ENCODE measurements around the gene ZMAT5. TPM values are rescaled to one million over a fixed set of nuclear protein-coding genes. Genes with fewer than 3 reads are reported as not detected.

ZMAT5 gene
- total RNA-seq, 1 experiment from 2014 or later, result 13.4 TPM

GRCh38 chr22:29803190-29803589 lies 36.4 kb upstream of the ZMAT5 start:
- Mint-ChIP-seq H3K27me3 (ENCODE audit: low read depth) (no peaks in the 10 kb centered on the region), H3K27ac (no peak overlapping the region), H3K4me1 (no peaks in the 10 kb centered on the region), H3K36me3 (peaks cover 30% of the 10 kb centered on the region), H3K9me3 (no peaks in the 10 kb centered on the region), H3K4me3 (no peak overlapping the region)
- ATAC-seq (no peak), DNase-seq (ENCODE audit: low spot score) (no peak)
- TF ChIP-seq FOXK1 (CRISPR knock-in tag; IDR thresholded peaks at IDR 0.05), result no peak
- TF ChIP-seq ZBTB43 (CRISPR knock-in tag; IDR thresholded peaks at IDR 0.05), result no peak
- ChIA-PET POLR2A (no interaction called here), CTCF (interaction anchor here (2.4 kb wide), 1 partner anchor 202 kb away, joined by 9 read pairs; no protein-coding TSS in a partner anchor)

GRCh38 chr22:29801796-29802195 lies 35.0 kb upstream of the ZMAT5 start:
- ATAC-seq (no peak), DNase-seq (ENCODE audit: low spot score) (no peak)
- H3K27ac Mint-ChIP-seq, result no peak overlapping the region
- TF ChIP-seq PREB (CRISPR knock-in tag; IDR thresholded peaks at IDR 0.05; ENCODE audit: borderline replicate concordance) (no peak), CBFB (CRISPR knock-in tag; IDR thresholded peaks at IDR 0.05; ENCODE audit: low read depth) (no peak), TCF7 (CRISPR knock-in tag; IDR thresholded peaks at IDR 0.05; ENCODE audit: low read depth) (no peak), GABPB1 (CRISPR knock-in tag; IDR thresholded peaks at IDR 0.05) (no peak), TEAD4 (CRISPR knock-in tag; IDR thresholded peaks at IDR 0.05) (no peak), ZMAT4 (CRISPR knock-in tag; IDR thresholded peaks at IDR 0.05) (no peak), SMAD4 (CRISPR knock-in tag; IDR thresholded peaks at IDR 0.05) (no peak)
- no peaks in the 10 kb centered on the region for H3K4me1 Mint-ChIP-seq
- ChIA-PET POLR2A (no interaction called here), CTCF (interaction anchor here (0.7 to 2.4 kb wide), 2 partner anchors 203 kb away, joined by 4 to 9 read pairs; no protein-coding TSS in a partner anchor)
- H3K27me3 Mint-ChIP-seq (ENCODE audit: low read depth), result no peaks in the 10 kb centered on the region
- H3K36me3 Mint-ChIP-seq, result peaks cover 27% of the 10 kb centered on the region
- no peaks in the 10 kb centered on the region for H3K9me3 Mint-ChIP-seq
- H3K4me3 Mint-ChIP-seq, result no peak overlapping the region

GRCh38 chr22:29801153-29801552 lies 34.3 kb upstream of the ZMAT5 start:
- H3K27ac Mint-ChIP-seq, result peak overlapping the region; percentile 12; the same call in 1 of the 2 replicates
- H3K36me3 Mint-ChIP-seq, result peaks cover 22% of the 10 kb centered on the region
- ChIA-PET POLR2A (no interaction called here), CTCF (interaction anchor here (0.7 kb wide), 1 partner anchor 204 kb away, joined by 4 read pairs; no protein-coding TSS in a partner anchor)
- H3K27me3 Mint-ChIP-seq (ENCODE audit: low read depth), result no peaks in the 10 kb centered on the region
- no peak for DNase-seq (ENCODE audit: low spot score)
- 0 out of 2 replicates have a peak, but pooled peaks have one; percentile 18 for ATAC-seq
- no peaks in the 10 kb centered on the region for H3K4me1 Mint-ChIP-seq
- H3K4me3 Mint-ChIP-seq, result no peak overlapping the region
- no peaks in the 10 kb centered on the region for H3K9me3 Mint-ChIP-seq
- TF ChIP-seq HMGA2 (CRISPR knock-in tag; IDR thresholded peaks at IDR 0.05), result no peak
- TF ChIP-seq NR2C2 (CRISPR knock-in tag; IDR thresholded peaks at IDR 0.05), result no peak
- TF ChIP-seq E2F5 (CRISPR knock-in tag; IDR thresholded peaks at IDR 0.05), result no peak
- no peak for TF ChIP-seq E2F4 (CRISPR knock-in tag; IDR thresholded peaks at IDR 0.05; ENCODE audit: borderline replicate concordance, low read depth)
- no peak for TF ChIP-seq ZNF532 (CRISPR knock-in tag; IDR thresholded peaks at IDR 0.05; ENCODE audit: borderline replicate concordance)
- TF ChIP-seq MLX (CRISPR knock-in tag; IDR thresholded peaks at IDR 0.05), result no peak
- no peak for TF ChIP-seq HMGXB4 (CRISPR knock-in tag; IDR thresholded peaks at IDR 0.05)
- TF ChIP-seq ZNF396 (CRISPR knock-in tag; IDR thresholded peaks at IDR 0.05; ENCODE audit: borderline replicate concordance), result no peak
- no peak for TF ChIP-seq SMAD3 (CRISPR knock-in tag; IDR thresholded peaks at IDR 0.05; ENCODE audit: borderline replicate concordance)
- TF ChIP-seq MXD4 (CRISPR knock-in tag; IDR thresholded peaks at IDR 0.05; ENCODE audit: borderline replicate concordance), result no peak
- TF ChIP-seq ZNF138 (CRISPR knock-in tag; conservative IDR thresholded peaks at IDR 0.05), result no peak
- TF ChIP-seq ZNF423 (CRISPR knock-in tag; IDR thresholded peaks at IDR 0.05), result no peak

Measured in WTC11 (cell line).